Measurements from ENCODE around the gene XRN2.

Gene XRN2

GRCh38 chr20:21424846-21425245 is 121.7 kb downstream of the XRN2 start:
- no peak for DNase-seq

GRCh38 chr20:21430020-21430419 is 126.9 kb downstream of the XRN2 start:
- no peak for DNase-seq

- no peak for DNase-seq
These were observed 129.8 kb downstream of the XRN2 start for GRCh38 chr20:21432911-21433310.

GRCh38 chr20:21433329-21433890 is 130.3 kb downstream of the XRN2 start:
- no peak for DNase-seq

GRCh38 chr20:21435576-21435975 is 132.4 kb downstream of the XRN2 start:
- no peak for DNase-seq

GRCh38 chr20:21436205-21436604 is 133.1 kb downstream of the XRN2 start:
- DNase-seq = no peak

GRCh38 chr20:21437248-21437647 is 134.1 kb downstream of the XRN2 start:
- no peak for DNase-seq

GRCh38 chr20:21437816-21438215 is 134.7 kb downstream of the XRN2 start:
- no peak for DNase-seq
